PC-3 (cell line): ENCODE results near the gene SLC25A24. TPM values are rescaled to one million over a fixed set of nuclear protein-coding genes. Genes with fewer than 3 reads are reported as not detected.

Experiments used
- ATAC-seq: fragments of 200-7000 bp; cut with Tn5 transposase; 2 replicates; pipeline ENCODE4 v1.9.1; 2020; ENCODE audit warnings: mild to moderate bottlenecking, moderate library complexity
- BruUV-seq: library from RNA; stranded (reverse); fragments of 400-500 nt; replicated peaks from 2 replicates; lab custom pipeline; 2021; lab: Mats Ljungman, UMichigan
- CTCF ChIA-PET: fragments of 300-600 bp; sonication (Branson Sonifier 250); formaldehyde crosslinking; loops from one replicate; lab custom pipeline; 2022; ENCODE audit warnings: antibody characterized with exemption; lab: Charles Lee
- POLR2A ChIA-PET: fragments of 300-600 bp; sonication (Branson Sonifier 250); formaldehyde crosslinking; loops from one replicate; lab custom pipeline; 2022; ENCODE audit warnings: antibody characterized with exemption; ENCODE audit not compliant: unreplicated experiment; lab: Charles Lee
- DNase-seq: peaks from one replicate; pipeline ENCODE4 v3.0.0-alpha.2; 2015
- H2AFZ ChIP-seq: fragments of 300-600 bp; sonication (generic); 2 replicates; pipeline ENCODE4 v1.6.0; 2016; ENCODE audit warnings: antibody characterized with exemption, low read length
- H3F3A ChIP-seq: fragments of 300-600 bp; sonication (generic); one replicate; pipeline ENCODE4 v1.6.0; 2017; ENCODE audit warnings: antibody characterized with exemption, low read length, control low read depth, mild to moderate bottlenecking; ENCODE audit not compliant: unreplicated experiment
- H3K27ac ChIP-seq: fragments of 300-600 bp; sonication (generic); 2 replicates; pipeline ENCODE4 v1.5.1; 2016; ENCODE audit warnings: mild to moderate bottlenecking, low read length
- H3K27me3 ChIP-seq: fragments of 300-600 bp; sonication (generic); 2 replicates; pipeline ENCODE4 v1.6.1; 2016; ENCODE audit warnings: low read length, mixed read lengths
- H3K36me3 ChIP-seq: fragments of 300-600 bp; sonication (generic); 2 replicates; pipeline ENCODE4 v1.6.1; 2016; ENCODE audit warnings: low read depth, mixed run types, low read length, mixed read lengths
- H3K4me1 ChIP-seq: fragments of 300-600 bp; sonication (generic); 2 replicates; pipeline ENCODE4 v1.5.1; 2016; ENCODE audit warnings: low read length; ENCODE audit not compliant: insufficient read depth
- H3K4me2 ChIP-seq: fragments of 300-600 bp; sonication (generic); 2 replicates; pipeline ENCODE4 v1.6.0; 2016; ENCODE audit warnings: low read length
- H3K4me3 ChIP-seq: fragments of 300-600 bp; sonication (generic); 2 replicates; pipeline ENCODE4 v1.5.1; 2016; ENCODE audit warnings: mild to moderate bottlenecking, low read length, mixed read lengths
- H3K79me2 ChIP-seq: fragments of 300-600 bp; sonication (generic); 2 replicates; pipeline ENCODE4 v1.6.1; 2017; ENCODE audit warnings: low read length, mixed read lengths
- H3K9ac ChIP-seq: fragments of 300-600 bp; sonication (generic); 2 replicates; pipeline ENCODE4 v1.6.0; 2016; ENCODE audit warnings: mild to moderate bottlenecking, low read length
- H3K9me2 ChIP-seq: fragments of 300-600 bp; sonication (generic); replicated peaks from 2 replicates; pipeline ENCODE4 v1.6.1; 2016; ENCODE audit warnings: mixed run types, low read length, mixed read lengths
- H3K9me3 ChIP-seq: fragments of 300-600 bp; sonication (generic); 2 replicates; pipeline ENCODE4 v1.6.1; 2016; ENCODE audit warnings: low read length, mixed read lengths
- H4K20me1 ChIP-seq: fragments of 300-600 bp; sonication (generic); 2 replicates; pipeline ENCODE4 v1.6.1; 2016; ENCODE audit warnings: low read length, mixed read lengths
- CTCF ChIP-seq: fragments of 300-600 bp; sonication (generic); conservative IDR thresholded peaks from 2 replicates; pipeline ENCODE4 v1.5.1; 2017; ENCODE audit warnings: antibody characterized with exemption, low read depth, mild to moderate bottlenecking, low read length
- EZH2 ChIP-seq: fragments of 300-600 bp; sonication (generic); IDR thresholded peaks from one replicate; pipeline ENCODE4 v1.6.1; 2017; ENCODE audit warnings: antibody characterized with exemption, mild to moderate bottlenecking, low read length; ENCODE audit not compliant: unreplicated experiment
- EZH2phosphoT487 ChIP-seq: fragments of 300-600 bp; sonication (generic); IDR thresholded peaks from 2 replicates; pipeline ENCODE4 v1.6.1; 2018; ENCODE audit warnings: mild to moderate bottlenecking, antibody characterized with exemption, low read length, borderline replicate concordance
- intact Hi-C: fragments of 100-400 bp; cut with micrococcal nuclease; formaldehyde crosslinking; loops from 2 replicates; pipeline ENCODE4 v1.9.0; 2023
- total RNA-seq: library from RNA; depleted of rRNA; stranded (reverse); fragments of >200 nt; gene quantifications from 2 replicates; pipeline ENCODE4 v1.2.3, GENCODE V29; 2014

The SLC25A24 gene
- total RNA-seq, 1 experiment from 2014 or later = 30.3 TPM

DNA sequence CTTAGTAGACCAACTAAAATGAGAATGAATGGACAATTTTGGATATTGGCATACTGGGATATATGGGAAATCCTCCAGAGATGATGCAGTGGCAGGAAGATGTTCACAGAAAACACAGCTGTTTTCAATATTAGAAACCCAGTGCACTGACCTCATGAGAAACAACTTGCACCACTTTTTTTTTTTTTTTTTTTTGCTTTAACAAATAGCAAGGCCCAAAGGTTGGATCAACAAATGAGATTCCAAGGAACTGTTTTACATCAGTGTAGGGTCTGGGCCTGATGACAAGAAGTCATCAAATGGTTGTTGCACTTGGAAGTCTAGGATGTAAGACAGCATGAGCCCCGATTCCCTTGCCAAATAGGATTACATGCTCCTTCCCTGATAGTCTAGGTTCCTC lies 110.7 kb downstream of the SLC25A24 start:
- Histone ChIP-seq H3K9ac (no peak overlapping the region), H3K4me2 (no peak overlapping the region), H3K4me1 (no peaks in the 10 kb centered on the region), H4K20me1 (no peaks in the 10 kb centered on the region), H3K9me3 (no peaks in the 10 kb centered on the region), H3K79me2 (no peaks in the 10 kb centered on the region), H3K27ac (no peak overlapping the region), H2AFZ (no peak overlapping the region), H3K9me2 (no peaks in the 10 kb centered on the region), H3F3A (no peaks in the 10 kb centered on the region), H3K4me3 (no peak overlapping the region), H3K27me3 (no peaks in the 10 kb centered on the region), H3K36me3 (no peaks in the 10 kb centered on the region)
- POLR2A ChIA-PET = no interaction called here
- ATAC-seq = no peak
- TF ChIP-seq EZH2 (no peak), EZH2phosphoT487 (no peak), CTCF (no peak)
- intact Hi-C loops = no loop called here
- no TSS peak for BruUV-seq
- DNase-seq = no peak
- CTCF ChIA-PET = no interaction called here

- ATAC-seq = no peak
- Histone ChIP-seq H3K9me2 (no peaks in the 10 kb centered on the region), H3K9me3 (no peaks in the 10 kb centered on the region), H3K4me1 (peaks cover 12% of the 10 kb centered on the region), H3K9ac (no peak overlapping the region), H3K4me3 (no peak overlapping the region), H3K79me2 (no peaks in the 10 kb centered on the region), H3K4me2 (no peak overlapping the region), H3K36me3 (no peaks in the 10 kb centered on the region), H4K20me1 (no peaks in the 10 kb centered on the region), H2AFZ (no peak overlapping the region), H3K27me3 (no peaks in the 10 kb centered on the region), H3F3A (no peaks in the 10 kb centered on the region), H3K27ac (no peak overlapping the region)
- ChIA-PET POLR2A (no interaction called here), CTCF (no interaction called here)
- BruUV-seq = no TSS peak
- intact Hi-C loops = no loop called here
- TF ChIP-seq EZH2phosphoT487 (no peak), CTCF (no peak), EZH2 (no peak)
- no peak for DNase-seq
These were observed 114.5 kb downstream of the SLC25A24 start for GRCh38 chr1:108085628-108086027.

DNA sequence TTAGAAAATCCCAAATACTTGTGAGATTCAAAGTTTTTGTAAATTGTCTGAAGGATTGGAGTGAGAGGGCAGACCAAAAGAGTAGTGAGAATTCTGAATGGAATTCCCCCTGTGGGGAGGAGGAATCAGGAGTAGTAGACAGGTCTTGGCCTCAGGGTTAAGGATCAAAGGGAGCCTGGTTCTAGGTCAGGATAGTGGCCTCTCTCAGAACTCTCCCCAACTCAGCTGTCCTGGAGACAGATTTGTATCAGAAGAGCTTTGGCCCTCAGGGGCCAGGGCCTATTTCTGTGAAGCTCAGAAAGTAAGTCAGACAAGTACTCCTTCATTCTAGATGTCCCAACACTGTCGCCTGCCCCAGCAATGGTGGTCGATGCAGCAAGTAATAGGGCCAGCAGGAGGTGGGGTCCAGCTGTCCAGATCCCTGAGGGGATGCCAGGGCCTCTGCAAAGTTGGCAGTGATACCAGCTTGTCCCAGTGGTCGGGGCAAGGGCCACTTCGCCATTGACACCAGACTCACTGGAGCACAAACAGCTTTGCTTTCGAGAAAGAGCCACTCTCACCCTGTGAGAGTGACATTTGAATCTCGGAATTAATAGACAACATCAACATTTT lies 115.2 kb downstream of the SLC25A24 start:
- no peak overlapping the region for H3K4me3 ChIP-seq
- H3K9ac ChIP-seq = no peak overlapping the region
- peaks cover 12% of the 10 kb centered on the region for H3K4me1 ChIP-seq
- no peaks in the 10 kb centered on the region for H3K9me2 ChIP-seq
- H3K27ac ChIP-seq = no peak overlapping the region
- no peaks in the 10 kb centered on the region for H3K9me3 ChIP-seq
- H3K36me3 ChIP-seq = no peaks in the 10 kb centered on the region
- ChIA-PET POLR2A (no interaction called here), CTCF (no interaction called here)
- BruUV-seq = no TSS peak
- DNase-seq (no peak), ATAC-seq (no peak)
- TF ChIP-seq EZH2 = no peak
- TF ChIP-seq EZH2phosphoT487 = no peak
- TF ChIP-seq CTCF = no peak
- no peaks in the 10 kb centered on the region for H4K20me1 ChIP-seq
- H2AFZ ChIP-seq = no peak overlapping the region
- no peaks in the 10 kb centered on the region for H3K27me3 ChIP-seq
- intact Hi-C loops = loop anchor here (5.0 kb wide), 1 partner anchor 38 kb away; no protein-coding TSS in a partner anchor
- H3K4me2 ChIP-seq = no peak overlapping the region
- no peaks in the 10 kb centered on the region for H3K79me2 ChIP-seq
- no peaks in the 10 kb centered on the region for H3F3A ChIP-seq
